HUES64 (cell line): ENCODE measurements around the gene RSBN1L.

Experiments used
- H3K27ac ChIP-seq: 2 replicates; pipeline ENCODE4 v1.7.0; 2013; ENCODE audit warnings: low read depth, low read length, inconsistent platforms
- H3K27me3 ChIP-seq: 2 replicates; pipeline ENCODE4 v1.6.1; 2013; ENCODE audit warnings: mild to moderate bottlenecking, low read length; ENCODE audit not compliant: insufficient read depth
- H3K36me3 ChIP-seq: 2 replicates; pipeline ENCODE4 v1.6.1; 2013; ENCODE audit warnings: mild to moderate bottlenecking, low read length; ENCODE audit not compliant: insufficient read depth
- H3K4me1 ChIP-seq: 2 replicates; pipeline ENCODE4 v1.6.1; 2013; ENCODE audit warnings: mild to moderate bottlenecking, low read length, moderate library complexity; ENCODE audit not compliant: insufficient read depth
- H3K4me3 ChIP-seq: 2 replicates; pipeline ENCODE4 v1.5.1; 2013; ENCODE audit warnings: mild to moderate bottlenecking, low read length, moderate library complexity
- H3K9ac ChIP-seq: 2 replicates; pipeline ENCODE4 v1.6.1; 2013; ENCODE audit warnings: mild to moderate bottlenecking, low read depth, low read length
- H3K9me3 ChIP-seq: 2 replicates; pipeline ENCODE4 v1.6.1; 2013; ENCODE audit warnings: low read depth, low read length; ENCODE audit not compliant: insufficient read depth
- WGBS: fragments of 150-250, 120-280 bp; methylation state at CpG from one replicate; pipeline ENCODE4 v1.1.7; 2013; ENCODE audit warnings: missing lambda C conversion rate; 5-methylcytosine and 5-hydroxymethylcytosine counted together

The RSBN1L gene

DNA sequence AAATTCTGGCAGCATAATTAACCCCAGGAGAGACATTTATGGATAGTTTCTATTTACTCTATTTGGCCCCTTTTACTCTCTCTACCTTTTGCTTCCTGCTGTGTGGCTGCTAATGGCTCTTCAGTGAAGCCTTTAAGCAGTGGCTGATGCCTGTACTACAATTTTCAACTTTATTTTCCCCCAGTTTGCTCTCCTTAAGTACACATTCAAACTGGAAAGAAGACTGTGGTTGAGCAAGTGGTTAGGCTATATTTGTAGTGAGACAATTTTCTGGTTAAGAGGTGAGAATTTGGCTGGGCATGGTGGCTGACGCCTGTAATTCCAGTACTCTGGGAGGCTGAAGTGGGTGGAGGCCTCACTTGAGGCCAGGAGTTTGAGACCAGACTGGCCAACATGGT lies 8.5 kb upstream of the RSBN1L start:
- no peak overlapping the region for H3K27ac ChIP-seq
- no peaks in the 10 kb centered on the region for H3K9me3 ChIP-seq
- WGBS: 93% methylated on average over 1 of the region's 1 CpG
- H3K27me3 ChIP-seq: no peaks in the 10 kb centered on the region
- H3K9ac ChIP-seq: no peak overlapping the region
- peaks cover 24% of the 10 kb centered on the region for H3K36me3 ChIP-seq
- H3K4me3 ChIP-seq: no peak overlapping the region
- H3K4me1 ChIP-seq: peaks cover 29% of the 10 kb centered on the region

DNA sequence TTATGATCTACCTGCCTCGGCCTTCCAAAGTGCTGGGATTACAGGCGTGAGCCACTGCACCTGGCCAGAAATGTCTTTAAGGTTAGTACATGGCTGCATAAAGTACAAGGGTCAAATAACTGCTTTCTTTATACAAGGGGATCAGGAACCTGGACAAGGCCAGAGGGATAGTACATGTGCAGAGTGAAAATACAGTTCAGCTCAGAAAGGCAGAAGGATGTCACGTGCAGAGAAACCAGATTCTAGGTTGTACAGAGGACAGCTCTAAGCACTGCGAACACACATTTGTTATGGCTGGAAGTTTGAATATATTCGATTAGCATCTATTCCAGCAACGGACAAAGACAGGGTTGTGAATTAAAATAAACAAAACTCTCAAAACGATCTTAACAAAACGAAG lies 6.0 kb upstream of the RSBN1L start:
- Histone ChIP-seq H3K27me3 (no peaks in the 10 kb centered on the region), H3K36me3 (peaks cover 12% of the 10 kb centered on the region), H3K9ac (no peak overlapping the region), H3K4me3 (no peak overlapping the region), H3K27ac (no peak overlapping the region), H3K4me1 (peaks cover 24% of the 10 kb centered on the region), H3K9me3 (no peaks in the 10 kb centered on the region)
- WGBS: 96% methylated on average over 7 of the region's 8 CpGs

DNA sequence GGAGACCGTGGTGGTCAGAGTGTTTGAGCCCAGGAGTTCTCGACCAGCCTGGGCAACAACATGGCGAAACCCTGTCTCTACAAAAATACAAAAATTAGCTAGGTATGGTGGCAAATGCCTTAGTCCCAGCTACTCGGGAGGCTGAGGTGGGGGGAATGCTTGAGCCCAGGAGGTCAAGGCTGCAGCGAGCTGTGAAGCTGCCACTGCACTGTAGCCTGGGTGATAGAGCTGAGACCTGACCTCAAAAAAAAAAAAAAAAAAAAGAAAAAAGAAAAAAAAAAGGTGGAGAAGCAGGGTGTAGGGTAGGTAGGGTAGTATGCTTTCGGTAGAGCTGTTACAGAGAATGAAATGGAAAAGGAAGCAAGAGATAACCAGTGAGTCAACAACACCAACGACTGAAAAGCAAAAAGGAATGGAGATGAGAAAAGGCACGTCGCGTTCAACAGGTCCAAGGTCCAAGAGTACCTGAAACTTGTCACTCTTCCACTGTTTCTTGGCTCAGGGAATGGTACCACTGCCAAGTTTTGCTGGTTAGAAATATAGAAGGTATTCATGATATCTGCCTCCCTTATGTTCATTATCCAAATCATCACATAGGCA lies 4.3 kb upstream of the RSBN1L start:
- no peak overlapping the region for H3K4me3 ChIP-seq
- H3K27ac ChIP-seq: no peak overlapping the region
- no peaks in the 10 kb centered on the region for H3K27me3 ChIP-seq
- H3K9me3 ChIP-seq: no peaks in the 10 kb centered on the region
- H3K36me3 ChIP-seq: peaks cover 12% of the 10 kb centered on the region
- no peak overlapping the region for H3K9ac ChIP-seq
- 92% methylated on average over 10 of the region's 10 CpGs for WGBS
- peaks cover 19% of the 10 kb centered on the region; the same call in 1 of the 2 replicates for H3K4me1 ChIP-seq

- no peak overlapping the region for H3K27ac ChIP-seq
- no peaks in the 10 kb centered on the region for H3K27me3 ChIP-seq
- 88% methylated on average over 12 of the region's 14 CpGs for WGBS
- peaks cover 12% of the 10 kb centered on the region for H3K36me3 ChIP-seq
- no peaks in the 10 kb centered on the region for H3K9me3 ChIP-seq
- H3K9ac ChIP-seq: no peak overlapping the region
- H3K4me1 ChIP-seq: peaks cover 24% of the 10 kb centered on the region
- peak overlapping the region; percentile 33 for H3K4me3 ChIP-seq
These were observed 2.3 kb upstream of the RSBN1L start for GRCh38 chr7:77693830-77694583.

- Histone ChIP-seq H3K4me1 (peaks cover 28% of the 10 kb centered on the region), H3K27me3 (no peaks in the 10 kb centered on the region), H3K27ac (peak overlapping the region; percentile 89), H3K4me3 (peak overlapping the region; percentile 100), H3K36me3 (peaks cover 7% of the 10 kb centered on the region), H3K9ac (peak overlapping the region; percentile 97), H3K9me3 (no peaks in the 10 kb centered on the region)
- WGBS: under 1% methylated on average over 67 of the region's 67 CpGs
These were observed 630 bp downstream of the RSBN1L start for GRCh38 chr7:77696643-77697534.

GRCh38 chr7:77697535-77697831 lies 1.2 kb downstream of the RSBN1L start:
- Histone ChIP-seq H3K9ac (peak overlapping the region; percentile 97), H3K36me3 (peaks cover 3% of the 10 kb centered on the region), H3K4me1 (peaks cover 24% of the 10 kb centered on the region), H3K9me3 (no peaks in the 10 kb centered on the region), H3K27ac (no peak overlapping the region), H3K4me3 (peak overlapping the region; percentile 100), H3K27me3 (no peaks in the 10 kb centered on the region)
- under 1% methylated on average over 10 of the region's 10 CpGs for WGBS

DNA sequence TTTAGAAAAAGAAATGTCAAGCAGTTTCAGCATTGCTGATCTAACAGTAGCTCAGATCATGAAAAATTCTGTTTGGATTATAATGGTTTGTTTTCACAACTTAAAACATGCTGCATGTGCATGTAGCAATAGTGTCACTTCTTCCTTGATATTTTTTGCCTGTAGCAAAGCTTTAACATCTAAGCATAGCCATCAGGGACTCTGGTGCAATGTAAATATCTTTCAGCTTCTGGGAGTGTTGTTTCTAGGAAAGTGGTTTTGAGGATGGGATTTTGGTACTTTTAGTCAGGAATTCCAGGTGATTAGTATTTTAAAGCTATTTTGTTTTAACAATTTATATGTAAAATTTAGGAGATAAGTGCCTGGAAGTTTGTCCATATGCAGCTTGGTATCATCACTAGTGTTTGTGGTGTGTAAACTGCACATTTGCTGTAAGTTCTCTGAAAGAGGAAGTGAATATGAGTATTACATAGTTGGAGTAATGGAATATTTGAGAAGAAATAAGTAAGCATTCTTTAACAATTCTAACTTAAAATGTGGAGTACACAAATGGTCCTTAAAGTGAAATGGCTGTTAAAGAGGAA lies 1.9 kb downstream of the RSBN1L start:
- H3K4me3 ChIP-seq: peak overlapping the region; percentile 100
- no peaks in the 10 kb centered on the region for H3K9me3 ChIP-seq
- no peak overlapping the region for H3K27ac ChIP-seq

DNA sequence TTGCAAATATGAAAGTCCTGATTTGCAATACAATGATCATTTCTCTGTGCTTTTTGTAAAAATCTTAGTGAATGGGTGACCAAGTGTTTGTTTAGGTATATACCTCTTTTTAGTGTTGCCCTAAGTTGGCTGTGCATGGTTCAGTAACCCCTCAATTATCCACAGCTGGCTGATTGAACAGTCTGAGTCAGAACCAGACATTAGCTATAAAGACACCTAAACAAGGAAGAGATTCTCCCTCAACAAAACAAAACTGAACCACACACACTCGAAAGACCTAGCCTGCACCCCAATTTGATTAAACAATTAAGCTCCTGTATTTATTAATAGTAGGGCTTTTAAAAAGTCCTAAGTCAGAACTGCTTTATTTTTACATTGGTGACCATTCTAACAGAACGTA lies 2.8 kb downstream of the RSBN1L start:
- no peaks in the 10 kb centered on the region for H3K27me3 ChIP-seq
- H3K27ac ChIP-seq: no peak overlapping the region
- no peaks in the 10 kb centered on the region for H3K9me3 ChIP-seq
- peaks cover 3% of the 10 kb centered on the region; the same call in 1 of the 2 replicates for H3K36me3 ChIP-seq
- 100% methylated on average over 2 of the region's 2 CpGs for WGBS
- peak overlapping the region; percentile 100; the same call in 1 of the 2 replicates for H3K4me3 ChIP-seq
- peaks cover 18% of the 10 kb centered on the region; the same call in 1 of the 2 replicates for H3K4me1 ChIP-seq
- no peak overlapping the region for H3K9ac ChIP-seq

More for the DNA sequence above, 1.9 kb downstream of the RSBN1L start:
- Histone ChIP-seq H3K4me1 (peaks cover 24% of the 10 kb centered on the region; the same call in 1 of the 2 replicates), H3K36me3 (peaks cover 3% of the 10 kb centered on the region), H3K27me3 (no peaks in the 10 kb centered on the region), H3K9ac (no peak overlapping the region)

DNA sequence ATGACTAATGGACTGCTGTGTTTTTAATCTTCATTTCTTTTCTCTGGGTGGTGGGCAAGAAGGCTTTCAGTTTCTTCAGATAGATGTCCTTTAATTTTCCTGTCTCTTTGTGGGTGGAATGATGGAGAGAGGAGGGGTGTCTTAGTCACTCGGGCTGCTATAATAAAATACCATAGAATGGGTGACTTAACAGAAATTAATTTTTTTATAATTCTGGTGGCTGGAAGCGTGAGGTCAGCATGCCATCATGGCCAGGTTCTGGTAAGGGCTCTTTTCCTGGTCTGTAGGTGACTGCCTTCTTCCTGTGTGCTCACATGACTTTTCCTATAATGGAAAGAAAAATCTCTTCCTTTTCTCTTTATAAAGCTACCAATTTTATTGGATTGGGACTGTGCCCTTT lies 6.3 kb downstream of the RSBN1L start:
- no peak overlapping the region for H3K27ac ChIP-seq
- peaks cover 6% of the 10 kb centered on the region; the same call in 1 of the 2 replicates for H3K36me3 ChIP-seq
- no CpG with 5 or more reads among the region's 2 CpGs for WGBS
- H3K27me3 ChIP-seq: no peaks in the 10 kb centered on the region
- no peak overlapping the region for H3K9ac ChIP-seq
- H3K4me1 ChIP-seq: peaks cover 17% of the 10 kb centered on the region; the same call in 1 of the 2 replicates
- H3K9me3 ChIP-seq: no peaks in the 10 kb centered on the region
- no peak overlapping the region for H3K4me3 ChIP-seq

DNA sequence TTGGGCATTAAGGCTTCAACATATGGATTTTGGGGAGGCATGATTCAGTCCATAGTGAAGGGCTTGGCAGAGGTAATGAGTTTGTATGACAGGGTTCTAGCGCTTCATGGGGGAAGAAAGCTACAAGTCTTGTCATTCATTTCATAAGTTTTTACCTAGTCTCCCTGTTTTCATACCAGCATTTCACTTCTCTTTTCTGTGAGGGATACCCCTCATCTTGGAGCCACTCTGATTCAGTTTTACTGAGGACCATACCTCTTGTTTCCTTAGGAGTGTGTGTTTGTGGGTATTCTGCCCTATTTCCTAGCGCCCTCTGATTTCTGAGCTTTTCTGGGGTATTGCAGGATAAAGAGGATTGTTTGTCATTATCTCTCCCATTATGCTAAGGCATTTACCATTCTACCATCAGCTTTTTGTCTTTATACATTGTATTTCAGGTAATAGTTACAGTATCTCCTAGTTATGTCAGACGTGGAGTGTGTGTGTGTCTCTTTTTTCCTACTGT lies 6.8 kb downstream of the RSBN1L start:
- no peak overlapping the region for H3K9ac ChIP-seq
- H3K36me3 ChIP-seq: peaks cover 6% of the 10 kb centered on the region; the same call in 1 of the 2 replicates
- H3K27me3 ChIP-seq: no peaks in the 10 kb centered on the region
- no peaks in the 10 kb centered on the region for H3K9me3 ChIP-seq
- H3K4me1 ChIP-seq: peaks cover 14% of the 10 kb centered on the region; the same call in 1 of the 2 replicates
- H3K27ac ChIP-seq: no peak overlapping the region
- 90% methylated on average over 2 of the region's 3 CpGs for WGBS
- no peak overlapping the region for H3K4me3 ChIP-seq
